ENCODE measurements around the gene NECTIN1.

Gene NECTIN1

GRCh38 chr11:119729951-119730613 lies 1.1 kb upstream of the NECTIN1 start:
- no peak for DNase-seq

DNA sequence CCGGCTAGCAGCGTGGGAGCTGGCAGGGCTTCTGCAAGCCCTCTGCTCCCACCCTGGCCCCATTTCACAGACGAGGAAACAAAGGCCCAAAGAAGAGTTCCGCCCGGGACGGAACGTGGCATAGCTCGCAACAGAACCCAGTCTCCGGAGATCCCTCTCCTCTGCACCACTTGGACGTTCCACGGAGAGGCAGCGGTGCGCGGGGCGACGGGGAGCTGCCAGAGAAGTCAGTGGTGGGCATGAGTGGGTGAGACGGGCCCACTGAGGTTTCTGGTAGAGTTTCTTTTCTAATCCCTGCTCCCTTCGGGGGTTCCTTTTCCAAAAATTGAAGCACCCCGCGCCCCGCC lies 554 bp upstream of the NECTIN1 start:
- DNase-seq = no peak

DNA sequence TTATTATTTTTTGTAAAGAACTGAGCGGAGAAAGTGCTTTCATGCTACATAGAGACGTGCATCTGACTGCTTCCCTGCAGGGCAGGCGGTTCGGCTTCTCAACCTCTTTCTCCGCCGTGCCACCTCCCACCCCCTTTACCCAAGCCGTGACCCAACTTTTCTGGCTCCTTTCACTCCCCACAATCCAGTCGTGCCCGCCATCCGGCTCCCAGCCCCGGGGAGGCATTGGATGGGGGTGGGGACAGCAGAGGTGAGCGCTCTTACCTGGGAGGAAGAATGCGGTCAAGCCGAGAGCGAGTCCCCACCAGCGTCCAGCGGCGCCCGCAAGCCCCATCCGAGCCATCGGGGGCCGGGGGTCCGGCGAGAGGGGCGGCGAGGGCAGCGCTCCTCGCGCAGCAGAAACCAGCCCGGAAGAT lies 781 bp downstream of the NECTIN1 start:
- DNase-seq = peak; percentile 15

DNA sequence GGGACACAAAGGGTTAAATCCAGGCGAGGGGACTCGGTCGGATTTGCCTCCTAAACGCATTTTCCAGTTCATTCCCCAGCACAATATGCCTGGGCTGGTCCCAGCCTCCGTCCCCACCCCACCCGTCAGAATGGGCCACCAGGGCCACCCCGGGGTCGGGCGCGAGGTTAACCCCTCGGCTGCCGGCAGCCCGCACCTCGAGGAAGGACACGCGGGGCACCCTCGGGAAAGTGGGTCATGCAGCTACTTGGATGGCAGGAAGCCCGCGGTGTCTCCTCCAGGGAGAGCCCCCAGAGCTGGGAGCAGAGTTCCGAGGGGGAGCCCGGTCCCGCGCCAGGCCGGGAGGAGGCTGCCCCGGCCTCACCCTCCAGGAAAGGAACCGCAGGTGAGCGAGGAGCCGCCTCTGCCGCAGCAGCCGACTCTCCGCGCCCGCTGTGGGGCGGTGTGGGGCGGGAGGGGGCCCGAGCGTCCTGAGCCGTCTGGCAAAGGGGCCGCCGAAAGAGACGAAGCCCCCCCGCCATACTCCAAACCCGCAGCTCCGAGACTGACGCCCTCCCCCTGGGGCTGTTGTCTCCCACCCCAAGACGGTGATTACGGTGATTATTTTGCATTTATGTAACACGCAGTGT lies 1.4 kb downstream of the NECTIN1 start:
- peak; percentile 46 for DNase-seq

DNA sequence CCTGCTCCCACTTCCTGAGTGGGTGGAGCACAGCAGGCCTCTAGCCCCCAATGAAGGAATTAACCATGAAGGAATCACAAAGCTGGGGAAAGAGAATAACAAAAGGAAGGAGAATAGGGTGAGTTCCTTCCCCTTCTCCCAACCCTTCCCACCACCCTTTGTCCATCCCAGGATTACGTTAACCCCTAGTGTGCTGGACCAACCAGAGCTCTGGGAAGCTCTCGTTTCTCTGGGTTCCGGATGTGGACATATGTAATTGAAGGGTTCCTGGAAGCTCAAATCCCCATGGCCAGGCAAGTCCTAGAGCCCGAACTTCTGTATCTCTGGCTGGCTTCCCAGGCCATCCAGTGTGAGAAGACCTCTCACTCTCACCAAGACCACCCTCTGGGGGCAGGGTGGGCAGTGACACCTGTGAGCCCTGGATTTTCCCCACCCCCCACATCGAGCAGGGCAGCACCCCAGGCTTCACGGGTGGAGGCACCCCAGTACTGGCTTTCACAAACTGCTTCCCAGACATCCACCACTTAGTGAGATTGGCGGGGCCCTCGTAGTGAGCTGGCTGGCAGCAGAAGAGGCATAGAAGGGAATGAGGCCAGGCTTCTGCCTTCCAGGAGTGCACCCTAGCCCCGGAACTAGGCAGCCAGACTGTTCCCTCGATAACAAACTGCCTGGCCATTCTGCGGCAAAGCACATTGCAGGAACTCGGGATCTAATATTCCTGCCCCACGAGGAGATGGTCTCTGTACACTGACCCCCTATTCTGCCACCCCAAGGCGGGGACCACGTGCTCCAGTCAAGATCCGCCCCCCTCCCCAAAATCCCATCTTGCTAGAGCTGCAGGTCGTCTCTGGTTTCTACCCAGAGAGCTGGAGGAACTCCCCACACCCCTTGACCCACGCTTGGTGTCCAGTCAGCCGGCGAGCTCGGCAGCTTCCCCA lies 2.1 kb downstream of the NECTIN1 start:
- no peak for DNase-seq

DNA sequence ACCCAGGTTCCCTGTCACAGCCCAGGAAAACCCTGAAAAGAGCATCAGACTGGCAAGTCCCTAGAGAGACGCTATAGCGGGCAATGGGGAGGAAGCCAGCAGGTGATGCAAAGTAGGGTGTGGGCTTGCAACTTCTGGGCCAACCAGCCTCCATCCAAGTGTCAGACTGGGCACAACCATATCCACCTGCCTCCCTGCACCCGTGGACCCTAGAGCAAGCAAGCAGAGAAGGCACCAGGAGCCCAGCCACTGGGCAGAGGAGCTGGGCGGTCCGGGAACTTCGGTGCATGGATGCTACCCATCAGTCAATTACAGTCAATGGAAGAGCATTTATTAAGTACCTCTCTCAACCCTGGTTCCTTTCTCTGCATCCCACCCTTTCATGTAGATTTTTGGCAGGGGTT lies 2.8 kb downstream of the NECTIN1 start:
- DNase-seq = no peak

- no peak for DNase-seq
Measured at GRCh38 chr11:119724956-119725355, 4.0 kb downstream of the NECTIN1 start.

DNA sequence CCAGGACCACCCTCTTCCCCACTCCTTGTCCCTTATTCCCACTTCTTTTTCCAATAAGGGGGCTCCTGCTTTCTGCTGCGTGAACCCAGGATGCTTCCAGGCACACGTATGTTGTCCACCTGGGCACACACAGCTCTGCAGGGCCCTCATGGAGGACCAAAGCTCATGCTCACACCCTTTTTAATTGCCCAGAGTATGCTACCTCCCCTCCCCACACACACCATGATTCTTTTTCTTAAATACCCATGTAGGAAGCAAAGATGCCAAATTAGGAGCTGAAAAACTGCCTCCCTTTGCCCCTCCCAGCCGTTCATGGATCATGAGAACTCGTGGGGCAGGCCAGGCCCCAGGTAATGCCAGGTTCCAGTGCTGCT lies 5.1 kb downstream of the NECTIN1 start:
- no peak for DNase-seq

- DNase-seq = no peak
Measured at GRCh38 chr11:119723243-119723951, 5.6 kb downstream of the NECTIN1 start.

DNA sequence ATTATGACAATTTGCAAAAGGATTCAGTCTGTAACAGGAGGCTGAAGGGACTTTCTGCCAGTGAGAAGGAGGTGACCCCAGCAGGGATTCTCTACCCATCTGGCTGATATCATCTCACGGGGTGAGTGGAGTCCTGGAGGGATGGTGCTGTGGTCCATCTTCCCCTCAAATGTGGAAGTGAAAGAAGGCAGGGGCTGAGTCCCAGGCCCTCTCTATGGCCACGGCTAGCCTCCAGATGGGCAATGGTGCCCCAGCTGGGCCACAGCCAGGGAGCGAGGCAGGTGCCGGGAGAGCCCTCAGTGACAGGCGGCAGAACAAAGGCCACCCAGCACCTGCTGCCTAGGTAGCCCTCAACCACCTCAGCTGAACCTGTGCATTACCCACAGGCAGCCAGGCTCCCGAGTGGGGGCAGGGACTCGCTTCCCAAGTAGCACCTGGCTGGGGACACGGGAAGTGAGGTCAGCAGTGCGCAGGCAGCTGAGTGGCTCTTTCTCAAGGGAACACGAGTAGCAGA lies 6.7 kb downstream of the NECTIN1 start:
- peak; percentile 93 for DNase-seq

DNA sequence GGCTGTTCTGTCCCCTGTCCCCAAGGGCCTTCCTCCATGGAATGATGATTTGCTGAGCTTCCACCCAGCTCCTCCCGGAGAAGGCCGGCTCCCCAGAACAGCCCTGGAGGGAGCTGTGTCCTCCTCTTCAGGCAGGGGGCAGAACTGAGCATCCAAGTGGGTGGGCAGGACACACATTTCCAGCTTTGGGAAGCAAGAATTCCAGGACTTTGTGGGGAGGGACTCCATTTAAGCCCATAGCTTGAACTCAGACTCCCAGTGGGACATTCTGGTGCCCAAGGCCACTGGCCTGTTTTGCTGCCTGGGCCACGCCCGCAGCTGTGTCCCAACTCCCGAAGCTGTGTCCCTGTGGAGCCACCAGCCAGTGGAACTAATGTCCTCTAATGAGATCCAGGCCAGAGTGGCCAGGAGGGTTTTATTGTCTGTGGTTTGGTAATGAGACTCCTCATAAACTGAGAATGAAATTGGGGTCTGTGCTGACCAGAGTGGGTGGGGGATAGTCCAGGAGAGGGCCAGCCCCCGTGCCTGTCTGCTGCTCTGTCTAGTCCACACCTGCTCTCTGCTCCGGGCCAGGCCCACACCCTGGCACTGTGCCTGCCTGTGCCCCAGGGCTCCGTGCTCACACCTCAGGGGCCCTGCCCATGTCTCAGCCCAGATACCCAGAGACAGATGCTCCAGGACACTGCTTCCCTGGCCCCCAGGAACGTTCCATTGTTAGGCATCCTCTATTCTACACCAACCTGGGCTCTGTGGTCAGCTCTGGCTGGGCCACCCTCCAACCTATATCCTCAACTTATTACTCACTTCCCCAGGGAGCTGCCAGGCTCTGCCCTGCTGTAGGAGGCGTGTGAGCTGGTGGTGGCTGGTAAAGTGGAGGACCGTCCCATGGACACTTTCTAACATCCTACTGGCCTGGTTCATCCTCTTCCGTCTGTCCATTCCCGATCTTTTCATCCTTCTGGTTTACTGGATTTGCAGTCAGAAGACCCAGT lies 7.6 kb downstream of the NECTIN1 start:
- peak; percentile 60 for DNase-seq

- no peak for DNase-seq
Measured at GRCh38 chr11:119720311-119720913, 8.6 kb downstream of the NECTIN1 start.

DNA sequence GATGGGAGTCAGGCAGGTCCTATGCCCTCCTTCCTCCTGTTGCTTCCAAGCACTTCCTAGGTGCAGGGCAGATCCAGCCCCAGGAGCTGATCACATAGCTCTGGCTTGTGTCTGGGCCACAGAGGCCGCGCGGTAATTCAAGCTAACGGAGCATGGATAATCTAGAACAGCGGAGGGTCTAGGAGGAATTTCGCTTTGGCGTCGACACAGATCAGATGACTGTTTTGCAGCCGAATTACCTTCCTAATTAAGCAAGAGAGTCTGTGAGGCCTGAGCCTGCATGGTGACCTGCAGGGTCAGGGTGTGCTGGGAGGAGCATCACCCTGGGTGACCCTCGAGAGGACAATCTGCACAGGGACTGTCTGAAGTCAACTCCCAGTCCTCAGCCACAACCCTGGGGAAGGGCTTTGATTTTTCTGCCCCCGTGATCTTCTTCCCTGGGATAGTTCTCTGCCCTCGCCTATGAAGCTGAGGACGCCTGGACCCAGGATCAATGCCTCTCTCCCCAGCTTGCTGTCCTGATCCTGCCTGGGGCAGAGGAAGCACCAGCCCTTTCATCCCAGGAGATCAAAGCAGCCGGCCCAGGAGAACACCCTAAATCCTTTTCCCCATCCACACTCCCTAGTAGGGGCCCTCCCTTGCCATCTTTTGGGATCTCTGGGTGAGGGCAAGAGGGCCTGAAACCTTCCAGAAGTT lies 11.0 kb downstream of the NECTIN1 start:
- no peak for DNase-seq

DNA sequence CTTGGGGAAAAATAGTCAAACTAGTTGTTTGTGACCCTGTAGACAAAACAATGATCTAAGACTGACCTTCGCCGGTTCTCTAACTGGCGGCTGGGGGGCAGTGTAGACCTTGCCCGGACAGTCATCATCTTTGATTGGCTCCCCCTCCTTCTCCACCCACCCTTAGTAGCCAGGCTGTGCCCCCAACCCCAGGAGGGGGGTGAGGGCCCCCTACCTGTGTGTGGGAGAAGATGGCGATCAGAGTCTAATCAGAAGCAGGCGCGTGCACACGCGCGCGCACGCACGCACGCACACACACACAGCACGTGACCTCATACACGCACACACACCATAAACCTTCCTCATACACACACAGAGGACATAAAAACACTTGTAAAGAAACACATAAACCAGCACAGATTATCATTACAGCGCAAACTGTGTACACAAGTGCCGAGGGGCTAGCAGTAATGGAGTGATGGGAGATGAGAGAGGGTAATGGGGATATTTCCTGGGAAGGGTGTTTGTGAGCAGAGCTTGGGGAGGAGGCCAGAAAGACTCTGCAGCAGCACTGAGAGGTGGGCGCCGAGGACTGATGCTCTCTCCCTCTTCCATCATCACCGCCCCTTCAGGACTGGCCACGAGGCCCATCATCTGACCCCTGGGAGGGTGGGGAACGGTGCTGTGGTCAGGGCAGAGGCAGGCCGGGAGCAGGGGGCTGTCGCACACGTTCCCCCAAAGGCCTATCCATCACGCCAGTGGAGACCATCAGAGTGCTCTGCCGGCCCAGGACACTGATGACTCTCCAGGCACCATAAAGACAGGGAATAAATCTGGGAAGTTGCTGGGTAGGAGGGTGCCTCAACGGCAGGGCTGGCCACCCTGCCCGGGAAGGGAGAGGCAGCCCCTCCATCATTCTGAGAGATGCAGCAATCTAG lies 12.2 kb downstream of the NECTIN1 start:
- no peak for DNase-seq

GRCh38 chr11:119714590-119714989 lies 14.4 kb downstream of the NECTIN1 start:
- no peak for DNase-seq

- no peak for DNase-seq
Measured at GRCh38 chr11:119714189-119714588, 14.8 kb downstream of the NECTIN1 start.

DNA sequence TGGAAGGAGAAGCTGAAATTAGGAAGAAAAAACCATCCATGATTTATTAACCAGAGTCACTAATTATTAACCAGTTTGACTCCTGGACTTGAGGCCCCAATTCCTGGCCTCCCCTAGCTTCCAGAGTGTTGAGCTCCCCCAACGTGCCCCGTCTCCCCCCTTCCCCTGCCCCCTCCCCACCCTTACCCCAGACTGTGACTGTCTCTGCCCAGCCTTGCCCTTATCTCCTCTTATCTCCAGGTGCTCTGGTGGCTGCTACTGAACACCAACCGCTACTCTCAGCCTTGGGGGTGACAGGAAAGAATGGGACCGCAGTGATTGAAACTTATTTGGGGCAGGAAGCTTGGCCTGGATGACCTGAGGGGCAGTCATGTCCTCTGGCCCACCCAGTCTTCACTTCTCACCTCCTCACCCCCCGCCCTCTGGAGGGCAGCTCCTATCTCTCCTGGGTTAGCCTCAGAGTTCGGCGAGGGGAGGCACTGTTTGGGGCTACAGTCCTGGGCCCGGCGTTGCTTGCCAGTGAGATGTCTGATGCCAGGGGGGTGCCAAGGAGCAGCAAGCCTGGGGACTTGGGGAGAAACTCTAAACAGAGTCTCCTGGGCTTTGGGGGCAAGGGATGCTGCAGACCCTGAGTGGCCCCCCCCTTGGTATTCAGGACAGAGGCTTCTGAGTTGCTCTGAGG lies 15.5 kb downstream of the NECTIN1 start:
- no peak for DNase-seq

DNA sequence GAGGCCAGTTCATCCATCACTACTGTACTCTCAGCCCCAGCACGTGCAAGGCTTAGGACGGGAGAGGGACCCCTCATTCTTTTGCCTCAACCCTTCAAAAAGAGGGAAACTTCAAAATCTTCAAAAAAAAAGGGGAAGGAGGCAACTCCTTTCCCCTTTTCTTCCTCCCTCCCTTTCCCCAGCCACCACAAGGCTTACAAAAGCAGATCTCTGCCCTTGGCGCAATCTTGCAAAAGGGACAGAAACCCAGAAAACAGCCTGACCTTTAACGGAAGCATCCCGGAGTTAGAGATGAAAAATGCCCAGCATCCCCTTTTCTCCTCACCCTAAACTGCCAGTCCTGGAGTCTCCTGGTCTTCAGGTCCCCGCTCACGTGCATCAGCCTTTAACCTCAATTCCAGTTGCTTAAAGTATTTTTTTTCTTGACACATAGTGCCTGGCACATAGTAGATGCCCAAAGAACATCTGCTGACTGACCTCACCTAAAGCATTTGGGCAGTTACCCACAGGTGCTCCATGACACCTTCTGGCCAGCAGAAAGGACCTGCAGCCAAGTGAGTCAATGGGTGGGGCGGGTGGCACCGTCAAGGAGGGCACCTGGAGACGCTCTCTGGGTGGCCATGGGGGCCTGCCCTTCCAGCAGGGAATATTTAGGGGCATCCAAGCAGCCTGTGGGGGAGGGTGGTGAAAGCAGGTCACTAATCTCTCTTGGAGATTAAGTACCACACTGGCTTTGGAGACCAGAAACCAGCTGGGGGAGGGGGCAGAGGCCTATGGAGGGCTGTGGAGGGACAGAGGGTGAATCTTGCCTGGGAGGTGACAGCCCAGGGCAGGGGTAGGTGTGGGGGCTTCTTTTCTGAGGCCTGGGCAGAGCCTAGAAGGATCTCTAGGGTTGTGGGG lies 16.3 kb downstream of the NECTIN1 start:
- no peak for DNase-seq

Data from RPMI8226 (cell line).